Measurements from ENCODE around the gene PIP5K1B. TPM values are rescaled to one million over a fixed set of nuclear protein-coding genes. Genes with fewer than 3 reads are reported as not detected.
A peak's percentile ranks its signal among the peaks of the same experiment; 100 is the strongest.

The PIP5K1B gene
- total and polyA plus RNA-seq, 2 of the 13 experiments (the other 11 are each of a cell fraction or from before 2014, with no cell fraction given), result 15.8 to 17.5 TPM

DNA sequence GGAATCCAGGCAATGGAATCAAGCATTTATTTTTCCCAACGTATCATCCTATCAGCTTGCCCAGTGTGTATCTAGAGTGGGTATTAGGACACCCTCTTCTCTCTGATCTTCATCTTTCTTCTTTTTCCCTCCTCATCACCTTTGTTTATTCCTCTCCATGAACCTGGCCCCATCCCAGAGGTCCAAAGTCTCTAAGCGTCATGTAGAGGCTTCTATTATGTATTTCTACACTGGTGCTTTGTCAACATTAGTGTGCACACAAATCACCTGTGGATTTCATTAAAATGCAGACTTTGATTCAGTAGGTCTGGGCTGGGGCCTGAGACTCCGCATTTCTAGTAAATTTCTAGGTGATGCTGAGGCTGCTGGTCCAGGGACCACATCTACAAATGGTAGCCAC lies 19.8 kb upstream of the PIP5K1B start (continued):
- TF ChIP-seq, protein P1, sequence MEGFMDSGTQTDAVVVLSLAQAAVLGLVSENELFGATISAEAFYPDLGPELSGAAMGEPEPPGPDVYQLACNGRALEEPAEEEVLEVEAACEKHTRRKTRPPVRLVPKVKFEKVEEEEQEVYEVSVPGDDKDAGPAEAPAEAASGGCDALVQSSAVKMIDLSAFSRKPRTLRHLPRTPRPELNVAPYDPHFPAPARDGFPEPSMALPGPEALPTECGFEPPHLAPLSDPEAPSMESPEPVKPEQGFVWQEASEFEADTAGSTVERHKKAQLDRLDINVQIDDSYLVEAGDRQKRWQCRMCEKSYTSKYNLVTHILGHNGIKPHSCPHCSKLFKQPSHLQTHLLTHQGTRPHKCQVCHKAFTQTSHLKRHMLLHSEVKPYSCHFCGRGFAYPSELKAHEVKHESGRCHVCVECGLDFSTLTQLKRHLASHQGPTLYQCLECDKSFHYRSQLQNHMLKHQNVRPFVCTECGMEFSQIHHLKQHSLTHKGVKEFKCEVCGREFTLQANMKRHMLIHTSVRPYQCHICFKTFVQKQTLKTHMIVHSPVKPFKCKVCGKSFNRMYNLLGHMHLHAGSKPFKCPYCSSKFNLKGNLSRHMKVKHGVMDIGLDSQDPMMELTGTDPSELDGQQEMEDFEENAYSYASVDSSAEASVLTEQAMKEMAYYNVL (CRISPR knock-in tag; IDR thresholded peaks at IDR 0.05; ENCODE audit: borderline replicate concordance), result peak; percentile 47; the same call in 1 of the 2 replicates
- TF ChIP-seq HNF4A (CRISPR knock-in tag; IDR thresholded peaks at IDR 0.05) (peak; percentile 52), TCF7 (IDR thresholded peaks at IDR 0.05; ENCODE audit: low read depth) (0 out of 2 replicates have a peak, but pooled peaks have one; percentile 30), HNF4G (IDR thresholded peaks at IDR 0.05; ENCODE audit: borderline replicate concordance, low read depth, low read length) (0 out of 2 replicates have a peak, but pooled peaks have one; percentile 16), HNF4G (CRISPR knock-in tag; IDR thresholded peaks at IDR 0.05; ENCODE audit: borderline replicate concordance, low read depth) (no peak), NCOR1 (IDR thresholded peaks at IDR 0.05; ENCODE audit: borderline replicate concordance, low read length) (peak; percentile 49; the same call in 1 of the 2 replicates), NFYC (CRISPR knock-in tag; IDR thresholded peaks at IDR 0.05) (no peak), KDM1A (CRISPR knock-in tag; IDR thresholded peaks at IDR 0.05) (0 out of 2 replicates have a peak, but pooled peaks have one; percentile 12), ZBTB3 (CRISPR knock-in tag; IDR thresholded peaks at IDR 0.05; ENCODE audit: borderline replicate concordance, low read depth) (no peak), REPIN1 (CRISPR knock-in tag; IDR thresholded peaks at IDR 0.05; ENCODE audit: borderline replicate concordance, low read depth) (no peak), TEAD2 (CRISPR knock-in tag; IDR thresholded peaks at IDR 0.05) (no peak), ZSCAN22 (CRISPR knock-in tag; IDR thresholded peaks at IDR 0.05) (no peak), ZEB1 (IDR thresholded peaks at IDR 0.05; ENCODE audit: insufficient replicate concordance, low read depth) (peak; percentile 26), SP2 (CRISPR knock-in tag; IDR thresholded peaks at IDR 0.05) (no peak)
- TF ChIP-seq, protein P2, sequence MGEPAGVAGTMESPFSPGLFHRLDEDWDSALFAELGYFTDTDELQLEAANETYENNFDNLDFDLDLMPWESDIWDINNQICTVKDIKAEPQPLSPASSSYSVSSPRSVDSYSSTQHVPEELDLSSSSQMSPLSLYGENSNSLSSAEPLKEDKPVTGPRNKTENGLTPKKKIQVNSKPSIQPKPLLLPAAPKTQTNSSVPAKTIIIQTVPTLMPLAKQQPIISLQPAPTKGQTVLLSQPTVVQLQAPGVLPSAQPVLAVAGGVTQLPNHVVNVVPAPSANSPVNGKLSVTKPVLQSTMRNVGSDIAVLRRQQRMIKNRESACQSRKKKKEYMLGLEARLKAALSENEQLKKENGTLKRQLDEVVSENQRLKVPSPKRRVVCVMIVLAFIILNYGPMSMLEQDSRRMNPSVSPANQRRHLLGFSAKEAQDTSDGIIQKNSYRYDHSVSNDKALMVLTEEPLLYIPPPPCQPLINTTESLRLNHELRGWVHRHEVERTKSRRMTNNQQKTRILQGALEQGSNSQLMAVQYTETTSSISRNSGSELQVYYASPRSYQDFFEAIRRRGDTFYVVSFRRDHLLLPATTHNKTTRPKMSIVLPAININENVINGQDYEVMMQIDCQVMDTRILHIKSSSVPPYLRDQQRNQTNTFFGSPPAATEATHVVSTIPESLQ (CRISPR knock-in tag; conservative IDR thresholded peaks at IDR 0.05), result no peak
- TF ChIP-seq, protein P3, sequence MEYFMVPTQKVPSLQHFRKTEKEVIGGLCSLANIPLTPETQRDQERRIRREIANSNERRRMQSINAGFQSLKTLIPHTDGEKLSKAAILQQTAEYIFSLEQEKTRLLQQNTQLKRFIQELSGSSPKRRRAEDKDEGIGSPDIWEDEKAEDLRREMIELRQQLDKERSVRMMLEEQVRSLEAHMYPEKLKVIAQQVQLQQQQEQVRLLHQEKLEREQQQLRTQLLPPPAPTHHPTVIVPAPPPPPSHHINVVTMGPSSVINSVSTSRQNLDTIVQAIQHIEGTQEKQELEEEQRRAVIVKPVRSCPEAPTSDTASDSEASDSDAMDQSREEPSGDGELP (IDR thresholded peaks at IDR 0.05; ENCODE audit: borderline replicate concordance, low read depth), result 0 out of 2 replicates have a peak, but pooled peaks have one; percentile 8
- TF ChIP-seq, protein P4, sequence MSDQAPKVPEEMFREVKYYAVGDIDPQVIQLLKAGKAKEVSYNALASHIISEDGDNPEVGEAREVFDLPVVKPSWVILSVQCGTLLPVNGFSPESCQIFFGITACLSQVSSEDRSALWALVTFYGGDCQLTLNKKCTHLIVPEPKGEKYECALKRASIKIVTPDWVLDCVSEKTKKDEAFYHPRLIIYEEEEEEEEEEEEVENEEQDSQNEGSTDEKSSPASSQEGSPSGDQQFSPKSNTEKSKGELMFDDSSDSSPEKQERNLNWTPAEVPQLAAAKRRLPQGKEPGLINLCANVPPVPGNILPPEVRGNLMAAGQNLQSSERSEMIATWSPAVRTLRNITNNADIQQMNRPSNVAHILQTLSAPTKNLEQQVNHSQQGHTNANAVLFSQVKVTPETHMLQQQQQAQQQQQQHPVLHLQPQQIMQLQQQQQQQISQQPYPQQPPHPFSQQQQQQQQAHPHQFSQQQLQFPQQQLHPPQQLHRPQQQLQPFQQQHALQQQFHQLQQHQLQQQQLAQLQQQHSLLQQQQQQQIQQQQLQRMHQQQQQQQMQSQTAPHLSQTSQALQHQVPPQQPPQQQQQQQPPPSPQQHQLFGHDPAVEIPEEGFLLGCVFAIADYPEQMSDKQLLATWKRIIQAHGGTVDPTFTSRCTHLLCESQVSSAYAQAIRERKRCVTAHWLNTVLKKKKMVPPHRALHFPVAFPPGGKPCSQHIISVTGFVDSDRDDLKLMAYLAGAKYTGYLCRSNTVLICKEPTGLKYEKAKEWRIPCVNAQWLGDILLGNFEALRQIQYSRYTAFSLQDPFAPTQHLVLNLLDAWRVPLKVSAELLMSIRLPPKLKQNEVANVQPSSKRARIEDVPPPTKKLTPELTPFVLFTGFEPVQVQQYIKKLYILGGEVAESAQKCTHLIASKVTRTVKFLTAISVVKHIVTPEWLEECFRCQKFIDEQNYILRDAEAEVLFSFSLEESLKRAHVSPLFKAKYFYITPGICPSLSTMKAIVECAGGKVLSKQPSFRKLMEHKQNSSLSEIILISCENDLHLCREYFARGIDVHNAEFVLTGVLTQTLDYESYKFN (CRISPR knock-in tag; conservative IDR thresholded peaks at IDR 0.05), result peak; percentile 41
